ENCODE measurements around the gene PFKFB2.

The PFKFB2 gene

DNA sequence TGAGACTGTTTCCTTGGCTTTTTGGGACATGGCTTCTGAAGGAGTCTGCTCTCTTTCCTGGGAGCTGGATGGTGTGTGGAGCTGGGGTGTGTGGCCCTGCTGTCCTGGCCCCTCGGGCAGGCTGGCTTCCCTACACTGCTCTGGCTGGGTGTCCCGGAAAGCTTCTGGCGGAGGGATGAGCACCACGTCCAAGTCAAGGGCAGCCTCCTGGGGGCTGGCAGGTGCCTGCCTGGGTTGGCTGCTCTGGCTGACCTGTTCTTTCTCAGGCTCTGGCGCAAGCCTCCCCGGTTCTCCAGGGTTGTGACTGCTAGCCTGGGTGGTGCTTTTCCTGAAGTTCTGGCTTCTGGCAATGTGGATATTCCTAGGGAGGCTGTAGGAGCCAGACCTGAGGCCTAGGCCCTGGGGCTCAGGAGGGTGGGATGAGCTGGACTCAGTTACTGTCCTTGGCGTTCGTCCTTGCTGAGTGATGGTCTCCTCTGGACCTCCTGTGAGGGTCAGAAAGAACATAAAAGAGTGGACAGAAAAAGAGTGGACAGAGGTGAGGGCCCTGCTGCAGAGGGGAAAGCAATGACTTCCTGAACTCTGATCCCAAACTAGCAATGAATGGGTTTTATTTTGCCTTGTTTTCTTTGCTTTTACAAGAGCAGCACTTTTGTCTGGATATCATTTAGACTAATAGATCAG lies 29.9 kb upstream of the PFKFB2 start:
- no peak for DNase-seq

- peak; percentile 64 to 77 for DNase-seq
Observed at GRCh38 chr1:207024202-207025145, 28.6 kb upstream of the PFKFB2 start.

GRCh38 chr1:207025146-207025880 lies 27.8 kb upstream of the PFKFB2 start:
- DNase-seq: no peak

DNA sequence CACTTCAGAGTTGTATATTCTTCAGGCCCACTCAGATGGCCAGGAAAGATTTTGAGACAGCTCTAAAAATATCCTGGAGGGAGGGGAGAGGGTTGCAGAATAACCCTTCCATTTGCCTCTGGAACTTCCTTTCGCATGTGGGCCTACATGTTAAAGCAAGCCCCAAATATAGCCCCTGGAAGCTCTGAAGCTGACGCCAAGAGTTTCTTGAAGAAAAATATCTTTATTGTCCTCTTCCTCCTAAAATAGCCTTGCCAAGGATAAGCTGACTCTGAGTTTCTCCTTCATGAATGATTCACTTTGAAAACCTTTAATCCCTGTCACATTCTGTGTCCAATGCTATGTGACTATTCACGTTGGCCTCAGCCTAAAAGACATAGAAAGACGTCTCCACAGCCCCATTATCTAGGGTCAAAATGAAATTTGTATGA lies 27.0 kb upstream of the PFKFB2 start:
- no peak for DNase-seq

DNA sequence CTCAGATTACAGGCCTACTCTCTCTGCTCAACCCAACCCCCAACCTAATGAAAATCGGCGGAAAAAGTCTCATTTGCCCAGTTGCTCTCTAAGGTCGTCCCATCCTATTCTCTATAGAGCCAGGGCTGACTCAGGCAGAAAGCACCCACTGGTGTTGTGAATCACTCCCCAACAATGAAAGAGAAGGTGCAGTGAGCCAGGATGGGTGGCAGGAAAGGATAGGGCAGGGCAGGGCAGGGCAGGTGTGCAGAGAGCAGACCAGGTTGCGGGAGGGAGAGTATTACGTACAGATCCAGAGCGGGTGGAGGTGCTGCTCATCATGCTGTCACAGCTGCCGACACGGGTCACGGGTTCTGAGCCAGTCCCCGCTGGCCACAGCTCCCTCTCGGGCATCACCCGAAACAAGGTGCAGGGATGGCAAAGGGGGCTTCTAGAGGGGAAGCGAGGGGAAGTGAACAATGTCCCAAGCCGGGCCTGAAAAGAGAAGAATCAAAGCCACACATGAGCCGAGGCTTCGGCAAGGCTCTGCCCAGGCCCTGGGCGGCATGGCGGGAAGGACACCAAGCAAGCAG lies 25.8 kb upstream of the PFKFB2 start:
- DNase-seq: no peak

DNA sequence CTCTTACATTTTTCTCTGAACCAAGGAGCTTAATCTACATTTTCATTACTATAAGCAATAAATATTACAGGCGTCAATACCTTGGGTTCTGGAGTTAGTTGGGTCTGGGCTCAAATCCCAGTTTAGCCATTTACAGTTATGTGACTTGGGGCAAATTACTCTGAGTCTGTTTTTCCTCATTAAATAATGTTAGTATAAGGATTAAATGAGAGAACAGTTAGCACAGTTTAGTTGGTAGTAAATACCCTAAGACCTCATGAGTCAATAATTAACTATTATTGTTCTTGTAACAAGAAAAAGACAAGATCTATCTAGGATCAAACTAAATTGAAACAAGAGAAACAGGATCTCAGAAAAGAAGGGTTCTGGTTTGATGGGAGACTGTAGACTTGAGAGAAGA lies 25.2 kb upstream of the PFKFB2 start:
- no peak for DNase-seq

- DNase-seq: no peak
Observed at GRCh38 chr1:207028884-207029650, 24.0 kb upstream of the PFKFB2 start.

- no peak for DNase-seq
Observed at GRCh38 chr1:207029701-207030521, 23.2 kb upstream of the PFKFB2 start.

- DNase-seq: no peak
Observed at GRCh38 chr1:207030522-207031009, 22.5 kb upstream of the PFKFB2 start.

GRCh38 chr1:207031016-207031415 lies 22.1 kb upstream of the PFKFB2 start:
- DNase-seq: no peak

DNA sequence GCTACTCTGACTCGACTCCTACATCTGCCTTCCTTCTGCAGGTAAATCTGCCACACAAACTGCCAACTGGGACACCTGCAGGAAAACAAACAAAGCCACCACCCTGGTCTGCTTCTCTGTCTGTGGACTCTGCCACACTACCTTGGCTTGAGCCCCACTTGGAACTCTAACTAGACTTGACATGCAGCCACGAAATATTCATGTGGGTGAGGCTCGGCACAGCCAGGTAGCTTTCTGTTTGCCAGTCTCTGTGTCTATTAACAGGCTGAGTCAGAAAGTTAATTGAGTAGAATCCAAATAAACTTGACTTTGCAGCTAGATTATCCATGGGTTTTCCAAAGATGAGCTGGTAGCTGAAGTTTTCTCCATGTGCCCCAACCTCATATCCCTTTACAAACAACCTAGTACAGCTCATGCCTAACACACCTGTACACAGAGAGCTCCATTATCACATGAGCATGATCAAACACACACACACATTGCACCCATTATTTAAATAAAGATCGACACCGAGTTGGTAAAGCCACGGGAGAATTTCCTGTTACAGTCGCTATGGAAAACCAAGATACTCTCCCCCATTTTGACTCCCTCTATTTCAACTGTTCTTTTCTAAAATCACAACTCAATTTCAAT lies 21.3 kb upstream of the PFKFB2 start:
- no peak for DNase-seq

- DNase-seq: no peak
Observed at GRCh38 chr1:207032528-207033017, 20.5 kb upstream of the PFKFB2 start, which contains the start of gene C1orf116. Gene C1orf116 (minus strand): TSS chr1:207032756. CDS start chr1:207027598, 5,158 bp downstream.

DNA sequence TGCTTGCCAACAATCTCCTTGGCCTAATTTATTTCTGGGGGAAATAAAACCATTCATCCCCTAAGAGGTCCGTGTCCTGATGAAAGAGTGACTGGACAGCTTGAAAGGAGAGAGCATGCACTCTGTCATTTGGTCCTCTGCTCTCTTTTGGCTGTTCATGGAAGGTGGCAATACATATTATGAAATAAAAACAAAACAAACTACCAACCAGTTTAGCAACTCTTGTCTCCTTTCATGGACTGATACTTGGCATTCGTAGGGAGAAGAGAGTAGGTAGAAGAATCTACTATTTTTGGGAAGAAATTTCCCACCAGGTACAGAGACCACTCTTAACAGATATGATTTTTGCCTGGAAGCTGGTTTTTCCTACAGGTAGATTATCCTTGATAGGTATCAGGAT lies 19.8 kb upstream of the PFKFB2 start:
- DNase-seq: no peak

GRCh38 chr1:207034208-207034607 lies 18.9 kb upstream of the PFKFB2 start:
- no peak for DNase-seq

GRCh38 chr1:207034998-207035397 lies 18.1 kb upstream of the PFKFB2 start:
- DNase-seq: no peak

GRCh38 chr1:207035877-207036551 lies 17.1 kb upstream of the PFKFB2 start:
- DNase-seq: no peak

DNA sequence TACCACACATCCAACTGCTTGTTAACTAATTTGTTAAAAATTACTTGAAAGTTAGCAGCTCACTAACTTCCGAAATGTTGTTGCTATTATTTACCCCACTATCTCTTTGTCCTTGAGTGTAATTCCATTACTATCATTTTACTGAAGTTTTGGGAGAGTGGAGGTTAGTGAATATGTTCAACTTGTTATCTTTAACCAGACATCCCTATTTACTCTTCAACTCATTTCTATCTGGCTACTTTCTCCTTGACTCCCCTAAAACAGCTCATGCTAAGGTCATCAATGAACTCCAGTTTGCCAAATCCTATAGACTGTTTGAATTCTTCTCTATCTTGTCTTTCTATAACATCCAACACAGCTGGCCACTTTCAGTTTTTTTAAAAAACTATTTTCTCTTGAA lies 16.2 kb upstream of the PFKFB2 start:
- DNase-seq: no peak

- DNase-seq: no peak
Observed at GRCh38 chr1:207039380-207040180, 13.5 kb upstream of the PFKFB2 start.

GRCh38 chr1:207040181-207040533 lies 12.9 kb upstream of the PFKFB2 start:
- no peak for DNase-seq
